ENCODE data around the gene CDHR5. TPM values are rescaled to one million over a fixed set of nuclear protein-coding genes. Genes with fewer than 3 reads are reported as not detected.

Gene CDHR5, protein sequence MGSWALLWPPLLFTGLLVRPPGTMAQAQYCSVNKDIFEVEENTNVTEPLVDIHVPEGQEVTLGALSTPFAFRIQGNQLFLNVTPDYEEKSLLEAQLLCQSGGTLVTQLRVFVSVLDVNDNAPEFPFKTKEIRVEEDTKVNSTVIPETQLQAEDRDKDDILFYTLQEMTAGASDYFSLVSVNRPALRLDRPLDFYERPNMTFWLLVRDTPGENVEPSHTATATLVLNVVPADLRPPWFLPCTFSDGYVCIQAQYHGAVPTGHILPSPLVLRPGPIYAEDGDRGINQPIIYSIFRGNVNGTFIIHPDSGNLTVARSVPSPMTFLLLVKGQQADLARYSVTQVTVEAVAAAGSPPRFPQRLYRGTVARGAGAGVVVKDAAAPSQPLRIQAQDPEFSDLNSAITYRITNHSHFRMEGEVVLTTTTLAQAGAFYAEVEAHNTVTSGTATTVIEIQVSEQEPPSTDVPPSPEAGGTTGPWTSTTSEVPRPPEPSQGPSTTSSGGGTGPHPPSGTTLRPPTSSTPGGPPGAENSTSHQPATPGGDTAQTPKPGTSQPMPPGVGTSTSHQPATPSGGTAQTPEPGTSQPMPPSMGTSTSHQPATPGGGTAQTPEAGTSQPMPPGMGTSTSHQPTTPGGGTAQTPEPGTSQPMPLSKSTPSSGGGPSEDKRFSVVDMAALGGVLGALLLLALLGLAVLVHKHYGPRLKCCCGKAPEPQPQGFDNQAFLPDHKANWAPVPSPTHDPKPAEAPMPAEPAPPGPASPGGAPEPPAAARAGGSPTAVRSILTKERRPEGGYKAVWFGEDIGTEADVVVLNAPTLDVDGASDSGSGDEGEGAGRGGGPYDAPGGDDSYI
- 0.24 and 0.98 TPM in 2 replicates for total RNA-seq
- long read RNA-seq, result 0 reads

DNA sequence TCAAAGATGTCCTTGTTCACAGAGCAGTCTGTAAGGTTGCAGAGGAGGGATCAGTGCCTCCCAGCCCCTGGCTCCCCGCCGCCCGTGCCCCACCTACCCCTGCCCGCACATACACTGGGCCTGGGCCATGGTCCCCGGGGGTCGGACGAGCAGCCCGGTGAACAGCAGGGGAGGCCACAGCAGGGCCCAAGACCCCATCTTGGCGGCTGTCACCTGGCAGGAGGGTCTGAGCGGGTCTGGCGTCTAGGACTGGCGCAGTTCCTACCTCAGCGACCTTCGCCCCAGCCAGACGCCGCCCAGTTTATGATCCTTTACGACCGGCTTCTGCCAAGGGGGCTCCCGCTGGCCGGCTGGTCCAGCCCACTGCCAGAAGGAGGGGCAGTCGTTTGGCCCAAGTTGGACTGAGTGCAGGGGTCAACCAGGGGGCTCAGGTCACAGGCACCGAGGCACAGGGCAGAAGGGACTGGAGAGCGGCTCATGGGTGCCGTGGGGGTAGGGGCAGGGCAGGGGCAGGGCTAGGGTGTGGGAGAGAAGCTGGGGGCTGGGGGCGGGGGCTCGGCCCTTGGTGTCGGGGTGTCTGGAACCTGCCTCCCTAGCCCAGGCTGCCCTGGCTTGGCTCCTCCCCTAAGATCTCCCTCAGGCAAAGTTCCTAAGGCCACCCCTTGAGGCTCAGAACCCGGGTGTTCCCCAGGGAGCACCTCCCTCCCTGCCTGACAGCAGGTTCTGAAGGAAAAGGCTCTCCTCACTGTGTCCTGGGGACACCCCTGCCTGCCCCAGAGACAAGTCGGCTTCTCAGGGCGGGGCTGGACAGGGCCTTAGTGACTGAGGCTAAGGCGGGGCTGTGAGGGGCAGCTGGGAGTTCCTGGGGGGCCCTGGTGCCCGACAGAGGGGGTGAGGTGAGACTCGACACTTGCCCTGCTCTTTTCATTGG, at the start of gene CDHR5:
Gene CDHR5 (minus strand): TSS at position 251 of the 931 bp plus-strand sequence. CDS start 53 bp downstream, at position 198.
- Mint-ChIP-seq H3K4me3 (ENCODE audit: low read depth) (no peak within 1 kb of the TSS), H3K27ac (no peak within 1 kb of the TSS), H3K4me1 (ENCODE audit: low read depth) (no peaks in the 10 kb centered on the region), H3K9me3 (ENCODE audit: low read depth) (no peaks in the 10 kb centered on the region), H3K27me3 (peaks cover 23% of the 10 kb centered on the region), H3K36me3 (ENCODE audit: insufficient read depth) (peaks cover 9% of the 10 kb centered on the region)
- TF ChIP-seq, protein P1, sequence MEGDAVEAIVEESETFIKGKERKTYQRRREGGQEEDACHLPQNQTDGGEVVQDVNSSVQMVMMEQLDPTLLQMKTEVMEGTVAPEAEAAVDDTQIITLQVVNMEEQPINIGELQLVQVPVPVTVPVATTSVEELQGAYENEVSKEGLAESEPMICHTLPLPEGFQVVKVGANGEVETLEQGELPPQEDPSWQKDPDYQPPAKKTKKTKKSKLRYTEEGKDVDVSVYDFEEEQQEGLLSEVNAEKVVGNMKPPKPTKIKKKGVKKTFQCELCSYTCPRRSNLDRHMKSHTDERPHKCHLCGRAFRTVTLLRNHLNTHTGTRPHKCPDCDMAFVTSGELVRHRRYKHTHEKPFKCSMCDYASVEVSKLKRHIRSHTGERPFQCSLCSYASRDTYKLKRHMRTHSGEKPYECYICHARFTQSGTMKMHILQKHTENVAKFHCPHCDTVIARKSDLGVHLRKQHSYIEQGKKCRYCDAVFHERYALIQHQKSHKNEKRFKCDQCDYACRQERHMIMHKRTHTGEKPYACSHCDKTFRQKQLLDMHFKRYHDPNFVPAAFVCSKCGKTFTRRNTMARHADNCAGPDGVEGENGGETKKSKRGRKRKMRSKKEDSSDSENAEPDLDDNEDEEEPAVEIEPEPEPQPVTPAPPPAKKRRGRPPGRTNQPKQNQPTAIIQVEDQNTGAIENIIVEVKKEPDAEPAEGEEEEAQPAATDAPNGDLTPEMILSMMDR (IDR thresholded peaks at IDR 0.05; ENCODE audit: unreplicated experiment), result no peak
- DNase-seq (ENCODE audit: low spot score, unreplicated experiment), result no peak

DNA sequence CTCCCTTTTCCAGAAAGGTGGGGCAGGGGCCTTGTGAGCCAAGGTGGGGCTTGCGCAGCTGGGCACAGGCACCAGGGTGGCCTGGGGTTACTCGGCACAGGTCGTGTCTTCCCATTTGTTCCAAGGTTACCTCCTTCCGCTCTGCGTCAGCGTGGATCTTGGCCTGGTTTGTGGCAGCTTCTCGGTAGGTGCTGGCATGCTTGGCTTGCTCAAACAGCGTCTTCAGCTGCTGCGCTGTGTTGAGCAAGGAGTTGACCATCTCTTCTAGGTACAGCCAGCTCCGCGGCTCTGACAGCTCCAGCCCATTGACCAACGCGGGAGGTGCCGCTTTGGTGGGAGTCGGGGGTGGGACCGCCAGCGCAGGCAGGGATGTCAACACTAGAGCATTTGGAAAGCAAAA, 49.7 kb upstream of the CDHR5 start:
- Mint-ChIP-seq H3K27ac (no peak overlapping the region), H3K4me1 (ENCODE audit: low read depth) (no peaks in the 10 kb centered on the region), H3K4me3 (ENCODE audit: low read depth) (no peak overlapping the region), H3K27me3 (no peaks in the 10 kb centered on the region), H3K36me3 (ENCODE audit: insufficient read depth) (peaks cover 22% of the 10 kb centered on the region), H3K9me3 (ENCODE audit: low read depth) (no peaks in the 10 kb centered on the region)
- DNase-seq (ENCODE audit: low spot score, unreplicated experiment), result no peak
- TF ChIP-seq, protein P1 (IDR thresholded peaks at IDR 0.05; ENCODE audit: unreplicated experiment), result no peak

DNA sequence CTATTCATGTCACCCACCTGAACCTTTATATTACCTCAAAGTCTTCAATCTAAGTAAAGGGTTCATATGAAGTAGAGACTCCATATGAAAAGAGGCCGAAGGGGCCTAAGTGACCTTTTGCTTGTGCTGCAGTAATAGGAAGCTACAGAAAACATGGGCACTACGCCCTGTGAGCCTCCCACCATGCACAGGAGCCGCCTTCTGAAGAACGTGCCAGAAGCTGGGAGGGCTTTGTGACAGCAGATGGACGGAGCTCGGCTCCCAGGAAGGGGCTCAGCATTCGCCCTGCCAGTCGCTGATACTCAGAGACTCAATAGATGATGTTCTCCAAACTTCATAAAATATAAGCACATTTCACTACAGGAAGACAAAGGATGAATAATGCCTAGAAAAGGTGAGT, 49.1 kb upstream of the CDHR5 start:
- Mint-ChIP-seq H3K9me3 (ENCODE audit: low read depth) (no peaks in the 10 kb centered on the region), H3K27ac (no peak overlapping the region), H3K27me3 (no peaks in the 10 kb centered on the region), H3K4me3 (ENCODE audit: low read depth) (no peak overlapping the region), H3K36me3 (ENCODE audit: insufficient read depth) (peaks cover 22% of the 10 kb centered on the region), H3K4me1 (ENCODE audit: low read depth) (no peaks in the 10 kb centered on the region)
- no peak for DNase-seq (ENCODE audit: low spot score, unreplicated experiment)
- TF ChIP-seq, protein P1 (IDR thresholded peaks at IDR 0.05; ENCODE audit: unreplicated experiment), result no peak

DNA sequence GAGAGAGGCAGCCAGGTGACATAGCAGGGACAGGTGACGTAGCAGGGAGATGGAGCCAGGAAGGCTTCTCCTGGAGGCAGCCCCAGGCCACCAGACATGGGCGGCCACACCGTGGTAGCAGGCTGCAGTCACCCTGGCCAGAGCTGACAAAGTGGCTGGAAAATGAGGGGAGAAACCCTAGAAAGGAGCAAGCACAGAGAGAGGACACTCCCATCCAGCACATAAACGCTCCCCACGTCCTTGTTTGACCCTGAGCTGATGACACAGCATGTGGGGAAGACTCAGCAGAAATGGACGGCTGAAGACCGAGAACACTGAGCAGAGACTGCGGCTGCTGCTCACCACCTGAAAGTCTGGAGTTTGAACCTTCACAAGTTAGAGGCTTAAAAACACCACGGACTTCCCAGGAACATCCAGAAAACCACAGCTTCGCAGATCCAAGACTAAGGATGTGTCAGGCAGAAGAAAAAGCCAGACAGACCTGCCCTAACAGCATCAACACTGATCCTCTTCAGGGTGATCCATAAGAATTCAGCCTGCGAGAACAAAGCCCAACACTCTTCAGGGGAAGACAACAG, 41.0 kb upstream of the CDHR5 start:
- H3K36me3 Mint-ChIP-seq (ENCODE audit: insufficient read depth), result peaks cover 9% of the 10 kb centered on the region
- TF ChIP-seq, protein P1 (IDR thresholded peaks at IDR 0.05; ENCODE audit: unreplicated experiment), result no peak
- no peaks in the 10 kb centered on the region for H3K27me3 Mint-ChIP-seq
- no peaks in the 10 kb centered on the region for H3K9me3 Mint-ChIP-seq (ENCODE audit: low read depth)
- no peak overlapping the region for H3K4me3 Mint-ChIP-seq (ENCODE audit: low read depth)
- no peak overlapping the region for H3K27ac Mint-ChIP-seq
- DNase-seq (ENCODE audit: low spot score, unreplicated experiment), result no peak
- no peaks in the 10 kb centered on the region for H3K4me1 Mint-ChIP-seq (ENCODE audit: low read depth)

All from progenitor cell of endocrine pancreas (in vitro differentiated cells).